Amygdala (tissue), 56 donors: Measurements from ENCODE around the gene HSPB7.
A peak's percentile ranks its signal among the peaks of the same experiment; 100 is the strongest.
"Not testable (repeated sequence)": the region's sequence is repeated elsewhere in the genome, so short reads cannot be mapped to it uniquely, and the experiment has no call there.

Experiments
- DNase-seq, 56 donors: peaks; one replicate each; lab custom pipeline; 2025; lab: John Stamatoyannopoulos, UW

The HSPB7 gene

GRCh38 chr1:15989776-15990175, 28.1 kb downstream of the HSPB7 start:
- DNase-seq, result no peak

GRCh38 chr1:15988856-15989736, 28.7 kb downstream of the HSPB7 start:
- DNase-seq, result no peak

DNA sequence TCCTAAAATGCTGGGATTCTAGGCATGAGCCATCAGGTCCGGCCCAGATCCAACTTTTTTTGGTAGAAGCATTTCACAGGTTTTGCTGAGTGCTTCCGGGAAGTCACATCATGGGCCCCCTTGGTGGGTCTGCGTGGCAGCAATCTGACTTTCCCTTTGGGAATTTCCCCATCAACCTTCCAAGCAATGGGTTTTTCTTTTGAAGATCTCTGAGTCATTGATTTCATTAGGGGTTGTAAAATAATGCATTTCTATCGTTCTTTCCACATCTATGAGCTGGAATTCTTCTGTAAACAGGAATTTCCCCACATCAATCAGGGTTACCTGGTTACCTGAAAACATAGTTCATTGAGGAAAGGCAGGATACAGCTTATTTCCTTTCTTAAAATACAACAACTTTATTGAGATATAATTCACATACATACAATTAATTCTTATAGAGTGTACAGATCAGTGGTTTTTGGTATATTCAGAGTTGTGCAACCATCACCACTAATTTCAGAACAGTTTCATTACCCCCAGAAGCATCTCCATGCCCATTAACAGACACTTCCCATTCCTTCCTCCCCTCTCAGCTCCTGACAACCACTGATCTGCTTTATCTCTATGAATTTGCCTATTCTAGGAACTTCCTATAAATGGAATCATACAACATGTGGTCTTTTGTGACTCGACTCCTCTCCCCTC, 32.1 kb downstream of the HSPB7 start:
- DNase-seq, result no peak

- DNase-seq, result no peak
These were observed 34.6 kb downstream of the HSPB7 start for GRCh38 chr1:15983275-15983674.

- DNase-seq, result no peak
These were observed 36.2 kb downstream of the HSPB7 start for GRCh38 chr1:15981679-15982078.

GRCh38 chr1:15977947-15978346, 39.9 kb downstream of the HSPB7 start:
- DNase-seq, result not testable (repeated sequence)

- DNase-seq, result peak; percentile 34 to 93 (median 81)
These were observed 41.8 kb downstream of the HSPB7 start, which contains the start of gene ZBTB17 for GRCh38 chr1:15975805-15976680. TSS of gene ZBTB17 (minus strand) at chr1:15976101. CDS start at chr1:15948495, 27,606 bp downstream.

- peak in 37 of 56 donors; percentile 35 to 88 (median 70) for DNase-seq
These were observed 42.5 kb downstream of the HSPB7 start for GRCh38 chr1:15975358-15975804.

- no peak for DNase-seq
These were observed 43.0 kb downstream of the HSPB7 start for GRCh38 chr1:15974855-15975254.

GRCh38 chr1:15973772-15974171, 44.1 kb downstream of the HSPB7 start:
- no peak for DNase-seq

DNA sequence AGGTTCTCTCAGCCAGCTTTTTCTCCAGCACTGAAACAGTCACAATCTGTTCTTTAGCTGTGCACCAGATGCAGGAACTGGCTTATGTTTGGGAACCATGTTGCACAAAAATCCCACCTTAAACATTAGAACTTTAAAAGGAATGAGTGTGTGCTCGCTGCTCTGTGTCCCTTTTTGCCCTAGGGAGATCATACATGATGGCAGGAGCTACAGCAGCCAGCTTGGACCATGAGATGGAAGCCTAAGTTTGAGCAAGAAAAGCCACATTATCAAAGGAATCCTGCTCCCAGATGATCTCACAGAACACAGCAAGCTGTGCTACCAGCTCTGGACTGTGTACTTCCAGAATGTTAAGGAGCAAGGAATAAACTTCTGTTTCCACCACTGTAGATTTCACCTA, 45.4 kb downstream of the HSPB7 start:
- DNase-seq, result no peak

DNA sequence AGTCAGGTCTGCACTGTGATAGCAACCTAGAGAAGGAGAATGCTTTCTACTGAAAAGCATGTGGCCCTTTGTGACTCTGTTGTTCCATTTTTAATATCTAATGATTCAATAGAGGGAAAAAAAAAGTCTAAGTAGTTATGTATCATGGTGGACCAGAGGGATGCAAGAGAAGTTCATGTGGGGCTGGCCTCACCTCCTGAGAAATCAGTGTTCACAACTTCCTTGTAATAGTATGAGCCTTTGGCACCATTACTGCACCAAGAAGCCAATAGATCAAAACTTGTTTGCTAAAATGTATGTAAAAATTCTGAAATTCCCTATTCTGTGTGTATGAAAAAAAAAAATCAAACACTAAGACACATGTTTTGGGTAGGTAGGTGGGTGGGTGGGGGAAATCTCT, 46.9 kb downstream of the HSPB7 start:
- no peak for DNase-seq

- no peak for DNase-seq
These were observed 48.4 kb downstream of the HSPB7 start for GRCh38 chr1:15969321-15969880.

DNA sequence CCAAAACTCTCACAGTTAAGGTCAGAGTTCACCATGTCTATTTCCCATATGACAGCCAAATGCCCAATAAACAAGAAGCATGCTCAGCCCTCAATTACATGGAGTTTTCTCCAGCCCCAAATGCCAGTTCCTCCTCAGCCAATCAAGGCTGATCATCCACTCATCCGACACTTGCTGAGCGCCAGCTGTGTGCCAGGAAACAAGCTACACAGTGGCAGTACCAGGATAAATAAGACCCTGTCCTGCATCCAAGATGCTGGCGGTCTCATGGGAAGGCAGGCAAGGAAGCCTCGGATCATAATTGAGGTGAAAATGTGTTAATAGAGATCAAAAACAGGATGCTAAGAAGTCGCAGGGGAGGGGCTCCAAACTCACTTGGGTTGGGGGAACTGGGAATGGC, 49.7 kb downstream of the HSPB7 start:
- DNase-seq, result peak in 8 of 56 donors; percentile 11 to 58 (median 37)

- no peak for DNase-seq
These were observed 50.9 kb downstream of the HSPB7 start for GRCh38 chr1:15966956-15967344.

GRCh38 chr1:15966081-15966955, 51.5 kb downstream of the HSPB7 start:
- DNase-seq, result peak in 15 of 56 donors; percentile 19 to 55 (median 35)

DNA sequence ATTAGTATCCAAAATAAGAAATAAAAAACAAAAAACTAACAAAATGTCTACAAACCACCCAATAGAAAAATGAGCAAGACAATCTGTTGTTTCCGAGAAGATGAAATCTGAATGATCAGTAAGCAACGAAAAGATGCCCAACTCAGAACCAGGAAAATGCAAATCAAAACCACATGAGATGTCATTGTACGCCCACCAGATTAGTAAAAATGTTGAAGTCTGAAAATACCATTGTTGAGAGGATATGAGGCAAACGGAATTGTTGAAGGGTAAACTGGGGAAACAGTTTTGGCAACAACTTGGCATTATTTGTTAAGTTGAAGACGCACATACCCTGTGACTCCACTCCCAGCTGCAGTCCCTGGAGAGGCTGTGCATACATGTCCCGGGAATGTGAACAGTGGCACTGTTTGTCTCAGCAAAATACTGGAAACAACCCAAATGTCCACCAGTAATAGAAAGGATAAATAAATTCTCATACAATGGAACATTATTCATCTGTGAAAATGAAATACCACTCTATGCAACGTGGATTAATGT, 52.5 kb downstream of the HSPB7 start:
- peak in 38 of 56 donors; percentile 24 to 90 (median 64) for DNase-seq
